Vagina (tissue), 2 donors: Measurements from ENCODE around the gene OBSCN.

Experiments used
- POLR2A ChIP-seq, 2 donors: fragments of 450-650 bp; IDR thresholded peaks; one replicate each; pipeline ENCODE4 v1.6.1; 2017; ENCODE audit warnings: antibody characterized with exemption in 2 of 2, mild to moderate bottlenecking in 2 of 2, moderate library complexity in 2 of 2
- TF ChIP-seq, protein P1 (sequence below), 3 experiments: fragments of 450-650 bp in 2 of 3; fragments of 200-600 bp in 1 of 3; sonication (generic) in 1 of 3; IDR thresholded peaks; one replicate each; pipeline ENCODE4 v1.5.1; 2017 to 2019; ENCODE audit warnings: antibody characterized with exemption in 3 of 3, mild to moderate bottlenecking in 2 of 3, moderate library complexity in 2 of 3

DNA sequence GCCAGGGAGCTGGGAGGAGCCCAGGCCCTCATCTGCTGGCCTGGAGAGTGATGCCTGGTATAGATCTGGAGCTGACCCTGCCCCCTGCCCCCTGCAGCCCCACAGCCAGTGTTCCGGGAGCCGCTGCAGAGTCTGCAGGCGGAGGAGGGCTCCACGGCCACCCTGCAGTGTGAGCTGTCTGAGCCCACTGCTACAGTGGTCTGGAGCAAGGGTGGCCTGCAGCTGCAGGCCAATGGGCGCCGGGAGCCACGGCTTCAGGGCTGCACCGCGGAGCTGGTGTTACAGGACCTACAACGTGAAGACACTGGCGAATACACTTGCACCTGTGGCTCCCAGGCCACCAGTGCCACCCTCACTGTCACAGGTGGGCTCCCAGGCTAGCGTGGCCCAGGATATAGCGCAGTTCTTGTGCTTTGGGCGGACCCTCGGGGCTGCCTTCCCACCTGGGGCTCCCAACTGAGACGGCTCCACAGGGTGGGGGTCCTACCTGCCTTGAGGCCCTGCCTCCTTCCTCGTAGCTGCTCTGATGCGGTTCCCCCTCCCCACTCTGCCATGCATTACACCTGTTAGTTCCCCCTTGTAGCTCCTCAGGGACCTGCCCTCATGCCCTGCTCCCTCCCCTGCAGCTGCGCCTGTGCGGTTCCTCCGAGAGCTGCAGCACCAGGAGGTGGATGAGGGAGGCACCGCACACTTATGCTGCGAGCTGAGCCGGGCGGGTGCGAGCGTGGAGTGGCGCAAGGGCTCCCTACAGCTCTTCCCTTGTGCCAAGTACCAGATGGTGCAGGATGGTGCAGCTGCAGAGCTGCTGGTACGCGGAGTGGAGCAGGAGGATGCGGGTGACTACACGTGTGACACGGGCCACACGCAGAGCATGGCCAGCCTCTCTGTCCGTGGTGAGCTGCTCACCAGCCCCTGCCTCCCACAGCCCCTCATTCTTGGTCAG, 98.7 kb downstream of the OBSCN start:
- TF ChIP-seq, protein P1, sequence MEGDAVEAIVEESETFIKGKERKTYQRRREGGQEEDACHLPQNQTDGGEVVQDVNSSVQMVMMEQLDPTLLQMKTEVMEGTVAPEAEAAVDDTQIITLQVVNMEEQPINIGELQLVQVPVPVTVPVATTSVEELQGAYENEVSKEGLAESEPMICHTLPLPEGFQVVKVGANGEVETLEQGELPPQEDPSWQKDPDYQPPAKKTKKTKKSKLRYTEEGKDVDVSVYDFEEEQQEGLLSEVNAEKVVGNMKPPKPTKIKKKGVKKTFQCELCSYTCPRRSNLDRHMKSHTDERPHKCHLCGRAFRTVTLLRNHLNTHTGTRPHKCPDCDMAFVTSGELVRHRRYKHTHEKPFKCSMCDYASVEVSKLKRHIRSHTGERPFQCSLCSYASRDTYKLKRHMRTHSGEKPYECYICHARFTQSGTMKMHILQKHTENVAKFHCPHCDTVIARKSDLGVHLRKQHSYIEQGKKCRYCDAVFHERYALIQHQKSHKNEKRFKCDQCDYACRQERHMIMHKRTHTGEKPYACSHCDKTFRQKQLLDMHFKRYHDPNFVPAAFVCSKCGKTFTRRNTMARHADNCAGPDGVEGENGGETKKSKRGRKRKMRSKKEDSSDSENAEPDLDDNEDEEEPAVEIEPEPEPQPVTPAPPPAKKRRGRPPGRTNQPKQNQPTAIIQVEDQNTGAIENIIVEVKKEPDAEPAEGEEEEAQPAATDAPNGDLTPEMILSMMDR (IDR thresholded peaks at IDR 0.05) = no peak
- no peak for TF ChIP-seq POLR2A (IDR thresholded peaks at IDR 0.05)
